Testis (tissue), 2 donors: Measurements from ENCODE around the gene KHNYN.
"Not testable (repeated sequence)": the region's sequence is repeated elsewhere in the genome, so short reads cannot be mapped to it uniquely, and the experiment has no call there.

Source experiments
- POLR2A ChIP-seq: fragments of 450-650 bp; IDR thresholded peaks from one replicate; pipeline ENCODE4 v1.6.1; 2017; ENCODE audit warnings: antibody characterized with exemption, mild to moderate bottlenecking, moderate library complexity
- TF ChIP-seq, protein P1 (sequence below), 3 experiments: fragments of 450-650 bp in 2 of 3; fragments of 200-600 bp in 1 of 3; sonication (generic) in 1 of 3; IDR thresholded peaks; one replicate each; pipeline ENCODE4 v1.5.1; 2016 to 2019; ENCODE audit warnings: antibody characterized with exemption in 3 of 3, mild to moderate bottlenecking in 2 of 3, moderate library complexity in 1 of 3

DNA sequence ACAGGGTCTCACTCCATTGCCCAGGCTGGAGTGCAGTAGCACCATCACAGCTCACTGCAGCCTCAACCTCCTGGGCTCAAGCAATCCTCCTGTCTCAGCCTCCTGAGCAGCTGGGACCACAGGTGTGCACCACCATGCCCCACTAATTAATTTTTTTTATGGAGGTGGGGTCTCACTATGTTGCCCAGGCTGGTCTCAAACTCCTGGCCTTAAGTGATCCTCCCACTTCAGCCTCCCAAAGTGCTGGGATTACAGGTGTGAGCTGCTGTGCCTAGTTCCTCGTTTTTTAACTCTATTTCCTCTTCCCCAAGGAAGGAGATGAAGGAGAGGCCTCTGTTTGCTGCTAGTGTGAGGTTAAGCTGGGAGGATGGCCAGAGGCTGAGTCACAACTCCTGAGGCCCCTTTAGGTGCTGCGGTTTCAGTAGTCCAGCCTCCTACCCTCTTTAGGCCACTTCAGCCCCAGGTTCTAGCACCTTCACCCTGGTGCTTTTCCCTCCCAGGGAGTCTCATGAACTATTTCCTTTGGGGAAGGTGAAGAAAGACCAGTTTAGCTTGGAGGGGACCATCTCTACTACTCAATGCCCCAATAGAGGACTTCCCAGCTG lies 53.0 kb downstream of the KHNYN start:
- TF ChIP-seq POLR2A, result not testable (repeated sequence)
- TF ChIP-seq, protein P1, sequence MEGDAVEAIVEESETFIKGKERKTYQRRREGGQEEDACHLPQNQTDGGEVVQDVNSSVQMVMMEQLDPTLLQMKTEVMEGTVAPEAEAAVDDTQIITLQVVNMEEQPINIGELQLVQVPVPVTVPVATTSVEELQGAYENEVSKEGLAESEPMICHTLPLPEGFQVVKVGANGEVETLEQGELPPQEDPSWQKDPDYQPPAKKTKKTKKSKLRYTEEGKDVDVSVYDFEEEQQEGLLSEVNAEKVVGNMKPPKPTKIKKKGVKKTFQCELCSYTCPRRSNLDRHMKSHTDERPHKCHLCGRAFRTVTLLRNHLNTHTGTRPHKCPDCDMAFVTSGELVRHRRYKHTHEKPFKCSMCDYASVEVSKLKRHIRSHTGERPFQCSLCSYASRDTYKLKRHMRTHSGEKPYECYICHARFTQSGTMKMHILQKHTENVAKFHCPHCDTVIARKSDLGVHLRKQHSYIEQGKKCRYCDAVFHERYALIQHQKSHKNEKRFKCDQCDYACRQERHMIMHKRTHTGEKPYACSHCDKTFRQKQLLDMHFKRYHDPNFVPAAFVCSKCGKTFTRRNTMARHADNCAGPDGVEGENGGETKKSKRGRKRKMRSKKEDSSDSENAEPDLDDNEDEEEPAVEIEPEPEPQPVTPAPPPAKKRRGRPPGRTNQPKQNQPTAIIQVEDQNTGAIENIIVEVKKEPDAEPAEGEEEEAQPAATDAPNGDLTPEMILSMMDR (IDR thresholded peaks at IDR 0.05), result not testable (repeated sequence)
